Astrocyte (in vitro differentiated cells and primary cell): ENCODE data around the gene PIK3CD.

ENCODE experiments used
- CTCF ChIP-seq: IDR thresholded peaks from 2 replicates; pipeline ENCODE4 v1.5.1; 2011; ENCODE audit warnings: low read depth, mild to moderate bottlenecking, inconsistent platforms, low read length, moderate library complexity; ENCODE audit not compliant: insufficient read depth
- EZH2 ChIP-seq: IDR thresholded peaks from 2 replicates; pipeline ENCODE4 v1.6.1; 2012; ENCODE audit warnings: mild to moderate bottlenecking, low read length, inconsistent platforms; ENCODE audit not compliant: insufficient read depth

GRCh38 chr1:9720785-9721605, 69.5 kb downstream of the PIK3CD start:
- no peak for TF ChIP-seq CTCF
- no peak for TF ChIP-seq EZH2
